Coronary artery (tissue), 2 donors: ENCODE data around the gene CDC23.

ENCODE experiments used
- DNase-seq: peaks from one replicate; pipeline ENCODE4 v3.0.0-alpha.2; 2017; ENCODE audit warnings: low spot score
- H3K27ac ChIP-seq, 2 donors: fragments of 200-600 bp; sonication (generic); one replicate each; pipeline ENCODE4 v1.5.1; 2016 to 2019
- H3K4me3 ChIP-seq: fragments of 200-600 bp; sonication (generic); 2 replicates; pipeline ENCODE4 v1.5.1; 2016; ENCODE audit warnings: mild to moderate bottlenecking, moderate library complexity
- TF ChIP-seq, protein P1 (sequence below): fragments of 200-600 bp; sonication (generic); IDR thresholded peaks from one replicate; pipeline ENCODE4 v1.5.1; 2019; ENCODE audit warnings: antibody characterized with exemption

The CDC23 gene

DNA sequence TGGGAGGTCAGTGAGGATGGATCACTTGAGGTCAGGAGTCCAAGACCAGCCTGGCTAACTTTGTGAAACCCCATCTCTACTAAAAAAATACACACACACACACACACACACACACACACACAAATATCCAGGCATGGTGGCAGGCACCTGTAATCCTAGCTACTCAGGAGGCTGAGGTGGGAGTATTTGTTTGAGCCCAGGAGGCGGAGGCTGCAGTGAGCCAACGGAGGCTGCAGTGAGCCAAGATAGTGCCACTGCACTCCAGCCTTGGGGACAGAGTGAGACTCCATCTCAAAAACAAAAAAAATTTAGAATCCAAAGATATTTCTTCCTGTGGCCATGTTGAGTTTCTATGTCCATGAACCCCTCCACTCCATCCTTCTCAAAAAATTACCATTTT is 21.5 kb upstream of the CDC23 start:
- no peak for DNase-seq
- TF ChIP-seq, protein P1, sequence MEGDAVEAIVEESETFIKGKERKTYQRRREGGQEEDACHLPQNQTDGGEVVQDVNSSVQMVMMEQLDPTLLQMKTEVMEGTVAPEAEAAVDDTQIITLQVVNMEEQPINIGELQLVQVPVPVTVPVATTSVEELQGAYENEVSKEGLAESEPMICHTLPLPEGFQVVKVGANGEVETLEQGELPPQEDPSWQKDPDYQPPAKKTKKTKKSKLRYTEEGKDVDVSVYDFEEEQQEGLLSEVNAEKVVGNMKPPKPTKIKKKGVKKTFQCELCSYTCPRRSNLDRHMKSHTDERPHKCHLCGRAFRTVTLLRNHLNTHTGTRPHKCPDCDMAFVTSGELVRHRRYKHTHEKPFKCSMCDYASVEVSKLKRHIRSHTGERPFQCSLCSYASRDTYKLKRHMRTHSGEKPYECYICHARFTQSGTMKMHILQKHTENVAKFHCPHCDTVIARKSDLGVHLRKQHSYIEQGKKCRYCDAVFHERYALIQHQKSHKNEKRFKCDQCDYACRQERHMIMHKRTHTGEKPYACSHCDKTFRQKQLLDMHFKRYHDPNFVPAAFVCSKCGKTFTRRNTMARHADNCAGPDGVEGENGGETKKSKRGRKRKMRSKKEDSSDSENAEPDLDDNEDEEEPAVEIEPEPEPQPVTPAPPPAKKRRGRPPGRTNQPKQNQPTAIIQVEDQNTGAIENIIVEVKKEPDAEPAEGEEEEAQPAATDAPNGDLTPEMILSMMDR, result no peak
- Histone ChIP-seq H3K4me3 (no peak overlapping the region), H3K27ac (no peak overlapping the region)

DNA sequence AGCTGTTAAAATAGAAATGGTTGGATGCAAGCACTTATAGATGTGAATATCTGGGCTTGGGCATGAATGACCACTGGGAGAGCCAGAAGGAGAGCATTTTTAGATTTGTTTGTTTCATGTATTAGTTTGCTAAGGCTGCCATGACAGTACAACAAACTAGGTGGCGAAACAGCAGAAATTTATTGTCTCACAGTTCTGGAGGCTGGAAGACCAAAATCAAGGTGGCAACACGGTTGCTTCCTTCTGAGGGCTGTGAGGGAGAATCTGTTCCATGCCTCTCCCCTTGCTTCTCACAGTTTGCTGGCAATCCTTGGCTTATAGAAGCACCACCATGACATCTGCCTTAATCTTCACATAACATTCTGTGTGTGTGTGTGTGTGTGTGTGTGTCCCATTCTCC is 20.2 kb upstream of the CDC23 start:
- no peak overlapping the region for H3K4me3 ChIP-seq
- no peak for DNase-seq
- TF ChIP-seq, protein P1, result no peak
- H3K27ac ChIP-seq, result no peak overlapping the region

DNA sequence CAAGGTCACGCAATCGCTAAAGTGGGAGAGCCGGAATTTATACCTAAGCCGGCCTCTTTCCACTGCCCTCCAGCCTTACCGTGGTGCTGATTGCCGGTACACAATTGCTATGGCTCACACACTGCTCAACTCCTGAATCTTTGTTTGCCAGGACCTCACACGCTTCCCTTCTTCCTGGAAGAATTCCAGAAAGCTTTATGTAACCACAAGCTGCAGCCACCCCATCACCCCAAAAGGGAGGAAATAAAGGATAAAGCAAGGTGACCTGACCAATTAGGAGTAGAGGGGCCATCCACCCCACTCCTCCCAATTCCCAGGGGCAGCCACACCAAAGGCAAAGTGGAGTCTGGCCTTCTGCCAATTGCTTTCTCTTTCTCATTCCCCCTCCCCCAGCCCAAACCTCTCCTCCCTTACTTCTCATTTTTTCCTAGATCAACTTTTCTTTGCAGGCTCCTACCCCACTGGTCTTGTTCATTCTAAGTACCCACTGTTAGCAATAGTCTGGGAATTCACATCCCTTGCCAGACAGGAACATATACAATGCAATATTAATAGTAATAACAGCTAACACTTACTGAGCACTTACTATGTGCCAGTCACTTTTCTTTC is 18.0 kb upstream of the CDC23 start:
- no peak overlapping the region for H3K27ac ChIP-seq
- no peak overlapping the region for H3K4me3 ChIP-seq
- no peak for DNase-seq
- TF ChIP-seq, protein P1, result no peak

DNA sequence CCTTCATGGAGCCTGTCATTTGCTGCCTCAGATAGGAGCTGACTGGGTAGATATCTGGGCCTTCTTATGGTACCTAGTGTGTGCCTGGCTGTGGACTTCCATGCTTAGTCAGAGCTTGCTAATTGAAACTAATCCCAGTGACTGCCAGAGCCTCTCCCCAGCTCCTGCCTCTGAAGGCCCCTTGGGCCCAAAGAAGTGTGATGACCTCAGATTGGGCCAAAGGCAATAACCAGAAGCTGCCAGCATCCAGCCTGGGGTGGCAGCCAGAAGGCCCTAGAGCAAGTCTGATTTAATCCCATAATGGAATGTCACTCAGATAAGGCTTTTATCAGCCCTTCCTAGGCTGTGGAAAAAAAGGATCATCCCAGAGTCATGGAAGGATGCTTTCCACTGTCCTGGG is 17.1 kb upstream of the CDC23 start:
- no peak for DNase-seq
- Histone ChIP-seq H3K27ac (no peak overlapping the region), H3K4me3 (no peak overlapping the region)
- TF ChIP-seq, protein P1, result no peak

DNA sequence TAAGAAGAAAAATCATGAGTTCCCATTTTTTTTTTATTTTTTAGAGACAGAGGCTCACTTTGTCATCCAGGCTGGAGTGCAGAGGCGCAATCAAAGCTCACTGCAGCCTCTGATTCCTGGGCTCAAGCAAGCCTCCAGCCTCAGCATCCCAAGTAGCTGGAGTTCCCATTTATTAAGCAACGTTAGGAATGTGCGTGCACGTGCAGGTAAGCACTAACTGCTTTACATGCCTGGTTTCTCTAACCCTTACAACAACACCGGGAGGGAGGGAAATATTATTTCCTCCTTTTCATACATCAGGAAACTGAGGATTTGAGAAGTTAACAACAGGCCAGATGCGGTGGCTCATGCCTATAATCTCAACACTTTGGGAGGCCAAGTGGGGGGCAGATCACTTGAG is 16.3 kb upstream of the CDC23 start:
- Histone ChIP-seq H3K4me3 (no peak overlapping the region), H3K27ac (no peak overlapping the region)
- no peak for DNase-seq
- TF ChIP-seq, protein P1, result no peak

DNA sequence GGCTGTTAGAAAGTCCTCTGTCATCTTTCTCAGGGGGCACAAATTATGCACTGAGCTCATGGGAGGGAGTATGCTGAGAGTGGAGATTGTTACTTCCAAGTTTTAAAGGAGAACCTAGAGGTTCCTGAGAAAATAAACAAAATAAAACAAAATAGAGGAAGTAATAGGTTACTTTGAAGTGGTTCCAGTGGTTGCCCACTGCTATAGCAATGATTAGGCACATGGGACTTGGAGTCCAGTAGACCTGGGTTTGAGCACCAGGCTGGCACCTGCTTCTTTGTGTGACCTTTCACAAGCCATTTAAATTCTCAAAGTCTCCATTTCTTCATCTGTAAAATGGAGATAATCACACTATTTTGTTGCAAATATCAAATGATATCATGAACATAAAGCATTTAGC is 13.8 kb upstream of the CDC23 start:
- Histone ChIP-seq H3K4me3 (no peak overlapping the region), H3K27ac (no peak overlapping the region)
- TF ChIP-seq, protein P1, result no peak
- DNase-seq, result no peak

DNA sequence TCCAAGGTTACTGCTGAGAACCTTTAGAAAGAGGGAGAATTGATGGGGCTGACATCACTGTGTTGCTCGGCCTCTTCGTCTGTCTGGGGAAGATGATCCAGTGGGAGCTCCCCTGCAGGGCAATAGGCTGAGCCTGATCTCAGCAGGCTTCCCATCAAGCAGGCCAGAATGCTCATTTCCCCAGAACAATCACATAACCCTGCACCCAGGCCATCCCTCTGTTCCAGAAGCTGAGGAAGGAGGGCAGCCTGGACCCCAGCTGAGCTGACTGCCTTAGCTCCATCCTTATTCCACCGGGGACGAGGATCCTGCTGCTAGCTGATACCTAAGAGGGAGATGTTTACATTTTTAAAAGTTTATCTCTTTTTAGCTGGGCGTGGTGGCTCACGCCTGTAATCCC is 11.6 kb upstream of the CDC23 start:
- DNase-seq, result no peak
- TF ChIP-seq, protein P1, result no peak
- no peak overlapping the region for H3K4me3 ChIP-seq
- no peak overlapping the region for H3K27ac ChIP-seq
